Measurements from ENCODE around the gene USP27X. TPM values are rescaled to one million over a fixed set of nuclear protein-coding genes. Genes with fewer than 3 reads are reported as not detected.

USP27X gene
- total RNA-seq (2022; extraction: Qiagen RNA extraction), result 3.5 to 5.0 TPM (median 3.9 TPM) in 5 replicates

GRCh38 chrX:49878834-49879655 lies at the start of gene USP27X:
Gene USP27X, plus strand, starts transcription at chrX:49879484. Its CDS starts 824 bp downstream, at chrX:49880308.

GRCh38 chrX:49922291-49923241 lies 43.3 kb downstream of the USP27X start, which contains the start of gene CLCN5:
Gene CLCN5, plus strand, starts transcription at chrX:49922596. Its CDS starts 2,703 bp downstream, at chrX:49925299.

Other genes starting within 250 kb of the USP27X start
- 0.23 to 0.43 TPM (median 0.36 TPM) in 3 of 5 replicates, not detected in the others for gene PAGE1, start 183.5 kb upstream of the USP27X start, total RNA-seq (2022; extraction: Qiagen RNA extraction)
- not detected in 5 replicates for gene PAGE4, start 50.2 kb upstream of the USP27X start, total RNA-seq (2022; extraction: Qiagen RNA extraction)
- 2.0 to 3.6 TPM (median 2.9 TPM) in 5 replicates for gene CLCN5, start 43.1 kb downstream of the USP27X start, total RNA-seq (2022; extraction: Qiagen RNA extraction)